Measurements from ENCODE around the gene PACS1.

DNA sequence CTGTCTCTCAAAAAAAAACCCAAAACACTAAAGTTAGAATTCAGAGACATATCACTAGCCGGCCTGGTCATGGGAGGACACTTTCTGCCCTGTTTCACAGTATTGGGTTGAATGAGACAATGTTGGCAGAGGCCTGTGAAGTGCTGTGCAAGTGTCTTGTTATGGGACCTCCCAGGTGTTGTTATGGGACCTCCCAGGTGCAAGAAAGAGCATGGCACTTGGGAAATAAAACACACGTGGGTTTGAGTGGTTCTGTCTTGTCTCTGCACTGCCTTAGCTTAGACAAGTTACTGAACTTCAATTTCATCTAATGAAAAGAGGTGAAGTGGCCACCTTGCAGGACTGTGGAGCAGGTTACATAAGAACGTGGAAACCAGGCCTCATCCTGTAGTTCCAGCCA lies 169.4 kb downstream of the PACS1 start:
- TF ChIP-seq, protein P1, sequence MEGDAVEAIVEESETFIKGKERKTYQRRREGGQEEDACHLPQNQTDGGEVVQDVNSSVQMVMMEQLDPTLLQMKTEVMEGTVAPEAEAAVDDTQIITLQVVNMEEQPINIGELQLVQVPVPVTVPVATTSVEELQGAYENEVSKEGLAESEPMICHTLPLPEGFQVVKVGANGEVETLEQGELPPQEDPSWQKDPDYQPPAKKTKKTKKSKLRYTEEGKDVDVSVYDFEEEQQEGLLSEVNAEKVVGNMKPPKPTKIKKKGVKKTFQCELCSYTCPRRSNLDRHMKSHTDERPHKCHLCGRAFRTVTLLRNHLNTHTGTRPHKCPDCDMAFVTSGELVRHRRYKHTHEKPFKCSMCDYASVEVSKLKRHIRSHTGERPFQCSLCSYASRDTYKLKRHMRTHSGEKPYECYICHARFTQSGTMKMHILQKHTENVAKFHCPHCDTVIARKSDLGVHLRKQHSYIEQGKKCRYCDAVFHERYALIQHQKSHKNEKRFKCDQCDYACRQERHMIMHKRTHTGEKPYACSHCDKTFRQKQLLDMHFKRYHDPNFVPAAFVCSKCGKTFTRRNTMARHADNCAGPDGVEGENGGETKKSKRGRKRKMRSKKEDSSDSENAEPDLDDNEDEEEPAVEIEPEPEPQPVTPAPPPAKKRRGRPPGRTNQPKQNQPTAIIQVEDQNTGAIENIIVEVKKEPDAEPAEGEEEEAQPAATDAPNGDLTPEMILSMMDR (conservative IDR thresholded peaks at IDR 0.05) = no peak
- TF ChIP-seq ZFX (IDR thresholded peaks at IDR 0.05) = no peak
